GM19193 (cell line): ENCODE measurements around the gene MAN1A1.

Source experiments
- POLR2A ChIP-seq: IDR thresholded peaks from 4 replicates; pipeline ENCODE4 v1.6.1; 2011; ENCODE audit not compliant: insufficient read depth, insufficient read length; ENCODE audit errors: extremely low read depth

Gene MAN1A1

DNA sequence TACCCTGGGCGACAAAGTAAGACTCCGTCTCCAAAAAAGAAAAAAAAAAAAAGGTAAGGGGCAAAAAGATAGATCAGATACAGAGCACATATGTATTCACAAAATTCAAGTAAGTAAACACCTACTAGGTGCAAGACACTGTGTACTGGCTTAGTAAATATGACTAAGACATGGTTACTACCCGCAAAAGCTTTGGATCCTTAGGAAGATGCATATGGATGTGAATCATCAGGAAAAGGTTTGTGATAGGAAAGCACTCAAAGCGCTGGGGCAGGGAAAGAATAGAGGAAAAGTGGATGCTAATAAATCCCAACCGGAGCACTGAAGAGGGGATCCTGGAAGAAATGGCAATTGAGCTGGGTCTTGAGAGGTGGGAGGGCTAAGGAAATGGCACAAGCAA, 152.3 kb downstream of the MAN1A1 start:
- no peak for TF ChIP-seq POLR2A

DNA sequence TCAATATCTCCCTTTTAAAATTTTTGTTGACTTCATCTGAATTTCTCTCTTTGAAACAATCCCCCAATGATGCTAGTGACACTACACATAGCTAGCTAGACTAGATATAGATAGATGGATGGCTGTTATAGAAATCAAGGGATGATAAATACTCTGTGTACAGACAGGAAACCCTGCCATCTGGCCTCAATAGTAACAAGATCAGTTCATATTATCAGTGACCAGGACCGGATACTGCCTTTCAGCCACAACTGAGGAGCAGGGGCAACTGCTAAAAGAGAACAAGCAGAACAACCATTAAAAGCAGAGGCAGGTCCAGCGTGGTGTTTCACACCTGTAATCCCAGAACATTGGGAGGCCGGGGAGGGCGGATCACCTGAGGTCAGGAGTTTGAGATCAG, 152.8 kb downstream of the MAN1A1 start:
- TF ChIP-seq POLR2A: no peak

DNA sequence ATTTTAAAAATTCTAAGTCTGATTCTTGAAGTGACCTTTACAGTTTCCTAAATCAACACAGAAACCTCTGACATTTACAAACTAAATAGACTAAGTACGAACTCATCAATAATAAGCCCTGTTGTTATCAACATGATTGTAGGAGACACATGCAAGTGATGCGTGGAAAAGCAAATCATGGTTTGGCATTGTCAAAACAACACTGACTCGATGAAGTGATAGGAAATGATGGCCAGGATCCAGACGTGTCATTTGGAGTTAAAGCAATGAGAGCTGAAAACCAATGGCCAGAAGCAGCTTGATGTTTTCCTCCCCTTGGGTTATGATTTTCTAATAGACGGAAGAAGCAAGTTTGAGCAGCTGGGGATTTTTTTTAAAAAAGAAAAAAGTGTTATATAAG, 153.7 kb downstream of the MAN1A1 start:
- no peak for TF ChIP-seq POLR2A

DNA sequence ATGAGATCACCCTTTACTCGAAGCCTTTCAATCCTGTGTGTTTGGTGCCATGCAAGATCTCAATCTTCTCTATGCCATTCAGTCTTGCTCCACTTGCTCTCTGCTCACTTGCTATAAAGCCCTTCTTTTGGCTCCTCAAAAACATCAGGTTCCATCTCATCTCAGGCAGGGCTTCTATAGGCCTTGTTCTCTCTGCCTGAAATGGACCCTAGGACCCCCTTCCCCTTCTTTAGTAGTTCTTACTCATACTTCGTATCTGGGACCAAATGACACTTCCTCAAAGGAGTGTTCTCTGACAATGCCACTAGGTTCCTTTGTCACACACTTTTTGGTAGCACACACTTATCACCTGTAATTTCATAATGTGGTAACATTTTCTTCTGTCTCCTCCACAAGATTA, 154.4 kb downstream of the MAN1A1 start:
- no peak for TF ChIP-seq POLR2A

DNA sequence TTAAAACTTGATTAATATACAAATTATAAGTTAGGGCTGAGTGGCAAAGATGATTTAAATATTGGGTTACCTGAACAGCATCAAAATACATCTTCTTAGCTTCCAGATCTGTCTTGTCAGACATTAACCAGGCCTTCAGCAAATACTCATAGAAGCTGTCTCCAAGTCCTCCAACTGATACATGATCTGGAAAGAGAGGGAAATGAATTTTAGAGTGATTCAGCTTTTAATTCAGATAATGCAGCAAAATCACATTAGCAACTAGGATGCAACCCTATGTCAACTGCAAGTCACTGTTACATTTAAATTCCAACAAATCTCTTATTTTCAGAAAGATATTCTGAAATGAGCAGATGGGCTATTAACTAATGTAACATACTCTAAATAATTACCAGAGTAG, 155.9 kb downstream of the MAN1A1 start:
- TF ChIP-seq POLR2A: no peak

DNA sequence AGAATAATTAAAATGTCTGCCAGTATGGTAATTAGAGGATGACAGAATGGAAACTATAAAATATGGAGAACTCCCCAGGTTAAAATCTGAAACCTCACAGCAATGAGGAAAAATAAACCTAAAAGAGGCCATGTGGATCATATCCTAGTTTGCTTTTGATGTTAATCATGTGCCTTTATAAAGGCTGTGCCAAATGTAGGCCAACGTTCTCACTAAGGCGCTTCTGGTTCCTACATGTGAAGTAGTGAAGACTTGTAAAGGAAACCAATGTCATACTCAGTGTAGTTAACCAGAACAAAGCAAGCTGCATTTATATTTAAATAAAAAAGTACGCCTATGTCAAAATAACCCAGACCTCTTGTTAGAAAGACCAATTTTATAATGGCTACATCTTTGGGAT, 157.4 kb downstream of the MAN1A1 start:
- no peak for TF ChIP-seq POLR2A

DNA sequence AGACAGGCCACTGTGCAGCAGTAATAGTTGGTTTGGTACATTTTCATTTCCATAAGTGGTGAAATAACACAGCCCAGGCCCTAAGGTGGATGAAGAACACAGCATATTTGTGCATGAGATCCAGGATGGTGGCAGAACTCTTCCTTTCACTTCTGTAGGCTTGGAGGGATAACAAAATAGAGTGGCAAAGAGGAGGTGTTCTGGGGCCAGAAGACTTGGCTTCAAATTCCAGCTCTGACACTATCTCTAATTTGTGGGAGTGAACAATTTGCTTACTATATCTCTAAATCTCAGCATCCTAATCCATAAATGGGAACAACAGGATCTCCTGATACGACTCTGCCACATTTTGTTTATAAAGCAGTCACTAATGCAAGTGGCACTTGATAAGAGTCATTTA, 159.4 kb downstream of the MAN1A1 start:
- TF ChIP-seq POLR2A: no peak

DNA sequence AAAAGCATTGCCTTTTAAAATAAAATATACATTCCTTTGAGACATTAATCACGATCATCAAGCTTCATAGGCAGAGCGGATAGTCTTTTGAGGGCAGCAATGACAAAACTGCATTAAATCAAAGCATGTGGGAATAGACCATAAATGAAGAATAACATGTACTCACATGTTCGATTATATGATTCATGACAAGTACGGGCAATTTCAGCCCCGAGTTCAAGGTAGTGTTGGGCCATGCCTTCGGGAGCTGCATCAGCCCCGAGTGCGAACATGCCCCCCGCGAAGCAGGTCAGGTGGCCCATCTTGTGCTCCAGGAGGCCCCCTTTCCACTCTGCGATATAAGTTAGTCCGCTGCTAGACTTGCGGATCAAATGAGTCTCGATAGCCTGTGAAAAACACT, 160.1 kb downstream of the MAN1A1 start:
- no peak for TF ChIP-seq POLR2A

DNA sequence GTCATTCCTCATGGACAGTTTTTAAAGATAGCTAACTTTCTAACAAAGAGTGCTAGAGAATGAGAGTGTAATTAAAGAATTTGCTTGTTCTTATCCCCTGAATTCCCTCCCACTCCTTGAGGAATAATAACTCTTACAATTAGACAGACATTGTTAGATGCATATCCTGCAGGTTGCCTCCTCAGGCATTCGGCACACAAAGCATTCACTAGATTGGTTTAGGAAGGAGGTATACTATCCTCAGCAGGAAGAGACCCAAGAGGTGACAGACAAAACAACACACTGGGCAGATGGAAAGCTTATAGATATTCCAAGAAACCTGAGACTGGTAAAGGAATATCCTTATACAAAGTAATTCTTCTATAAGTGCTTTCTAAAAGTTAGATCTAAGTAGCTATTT, 162.0 kb downstream of the MAN1A1 start:
- no peak for TF ChIP-seq POLR2A

DNA sequence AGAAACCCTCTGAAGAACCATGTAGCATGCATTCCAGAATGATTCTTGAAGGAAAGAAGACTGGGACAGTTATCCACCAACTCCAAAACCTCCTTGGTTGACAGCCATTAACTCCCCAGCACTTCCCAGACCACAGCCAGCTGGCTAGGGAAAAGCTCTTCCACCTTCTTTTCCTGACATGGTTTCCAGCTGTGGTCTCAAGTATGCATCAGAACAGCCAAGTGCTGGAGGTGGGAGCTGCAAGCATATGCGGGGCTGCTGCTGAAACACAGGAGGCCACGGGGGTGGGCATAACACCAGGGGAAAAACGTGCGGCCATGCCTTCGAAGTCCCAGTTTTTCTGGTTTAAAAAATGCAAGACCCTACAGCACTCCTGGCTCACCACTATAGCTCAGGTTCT, 163.1 kb downstream of the MAN1A1 start:
- no peak for TF ChIP-seq POLR2A

DNA sequence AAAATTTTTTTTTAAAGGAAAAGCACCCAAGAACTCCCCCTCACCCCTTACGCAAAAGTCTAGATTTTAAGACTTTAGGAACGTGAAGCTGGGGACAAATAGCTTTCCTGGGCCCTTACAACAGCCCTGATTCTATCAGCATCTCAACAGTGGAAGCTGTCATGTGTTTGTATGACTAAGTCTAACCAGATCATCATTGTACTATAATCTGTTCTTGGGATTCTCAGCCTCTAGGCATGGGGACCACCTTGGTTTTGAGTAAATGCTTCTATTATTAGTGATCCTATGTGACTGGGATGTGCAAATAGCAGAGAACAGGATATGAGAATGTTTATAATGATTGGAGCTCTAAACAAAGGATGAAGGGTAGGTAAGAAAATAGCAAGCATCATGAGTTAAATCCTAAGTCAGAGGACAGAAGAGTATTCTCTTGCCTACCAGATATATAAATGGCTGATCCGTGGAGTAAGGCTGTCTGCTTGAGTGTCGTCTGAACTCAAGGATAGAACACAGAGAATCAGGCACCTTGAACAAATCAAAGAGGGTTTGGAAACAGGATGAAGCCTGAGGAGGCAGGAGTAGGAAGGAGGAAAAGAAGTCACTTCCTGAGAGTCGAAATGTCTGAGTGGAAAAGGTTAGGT, 165.4 kb downstream of the MAN1A1 start:
- no peak for TF ChIP-seq POLR2A

DNA sequence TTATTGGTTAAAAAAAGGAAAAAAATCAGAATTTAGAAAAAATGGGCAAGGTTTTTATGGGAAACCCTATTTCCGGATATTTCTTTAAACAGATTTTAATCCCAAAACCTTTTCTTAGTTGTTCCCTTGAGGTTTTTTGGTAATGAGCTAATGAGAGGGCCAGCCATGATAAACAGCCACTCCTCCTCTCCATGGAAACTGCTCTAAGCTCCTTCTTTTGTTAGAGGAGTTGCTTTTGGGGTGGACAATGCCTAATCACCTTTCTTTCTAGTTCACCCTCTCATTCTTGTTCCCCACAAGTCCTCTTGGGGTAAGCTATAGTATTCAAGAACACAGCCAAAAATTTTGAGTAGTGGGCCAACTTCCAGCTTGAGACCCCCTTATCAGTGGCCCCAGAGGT, 166.1 kb downstream of the MAN1A1 start:
- no peak for TF ChIP-seq POLR2A

DNA sequence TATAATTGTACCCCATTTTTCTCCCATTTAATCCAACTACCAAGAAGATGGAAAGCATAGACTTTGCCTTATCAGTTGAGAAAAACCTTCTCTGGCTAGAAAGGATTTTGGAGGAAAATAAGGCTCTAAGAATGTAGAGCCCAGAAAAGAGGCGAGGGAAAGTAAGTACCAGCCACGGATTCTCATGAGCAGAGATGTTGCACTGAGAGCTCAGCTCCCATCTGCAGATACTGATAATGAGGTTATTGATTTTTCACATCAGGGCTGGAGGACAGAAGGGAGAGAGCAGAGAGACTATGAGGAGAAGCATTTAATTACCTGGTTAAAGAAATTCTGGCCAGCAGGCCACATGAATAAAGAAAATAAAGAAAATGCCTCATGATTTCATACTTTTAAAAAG, 166.7 kb downstream of the MAN1A1 start:
- TF ChIP-seq POLR2A: no peak

DNA sequence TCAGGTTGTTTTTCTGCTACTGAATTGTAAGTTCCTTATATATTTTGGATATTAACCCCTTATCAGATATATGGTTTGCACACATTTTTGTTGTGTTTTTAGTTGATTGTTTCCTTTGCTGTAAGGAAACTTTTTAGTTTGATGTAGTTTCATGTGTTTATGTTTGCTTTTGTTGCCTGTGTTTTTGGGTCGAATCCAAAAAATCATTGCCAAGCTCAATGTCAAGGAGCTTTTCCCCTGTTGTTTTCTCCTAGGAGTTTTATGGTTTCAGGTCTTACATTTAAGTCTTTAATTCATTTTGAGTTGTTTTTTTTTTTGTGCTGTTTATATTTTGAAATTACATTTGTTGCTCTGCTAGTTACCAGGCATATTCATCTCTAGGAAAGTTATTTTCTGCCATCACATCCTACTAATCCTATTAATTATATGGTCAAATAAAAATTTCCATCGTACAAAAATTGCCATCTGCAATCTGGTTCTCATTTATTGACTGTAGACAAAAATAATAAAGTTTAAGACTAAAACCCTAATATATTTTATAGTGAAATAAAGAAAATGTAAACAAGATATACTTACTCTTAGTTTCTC, 167.3 kb downstream of the MAN1A1 start:
- no peak for TF ChIP-seq POLR2A

DNA sequence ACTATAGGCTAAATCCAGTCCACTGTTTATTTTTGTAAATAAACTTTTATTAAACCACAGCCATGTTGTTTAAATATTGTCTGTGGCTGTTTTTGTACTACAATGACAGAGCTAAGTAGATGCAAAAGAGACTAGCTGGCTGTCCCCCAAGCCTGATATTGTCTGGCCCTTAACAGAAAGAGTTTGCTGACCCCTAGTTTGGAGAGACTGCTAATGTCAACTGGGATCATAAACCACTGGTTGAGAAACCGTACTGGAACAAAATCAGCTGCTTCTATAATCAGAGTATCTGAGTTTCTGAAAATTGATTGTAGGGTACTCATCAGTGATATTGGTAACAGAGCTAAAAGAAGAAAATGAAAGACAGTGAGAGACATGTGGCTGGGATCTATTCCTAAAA, 168.5 kb downstream of the MAN1A1 start:
- TF ChIP-seq POLR2A: no peak

DNA sequence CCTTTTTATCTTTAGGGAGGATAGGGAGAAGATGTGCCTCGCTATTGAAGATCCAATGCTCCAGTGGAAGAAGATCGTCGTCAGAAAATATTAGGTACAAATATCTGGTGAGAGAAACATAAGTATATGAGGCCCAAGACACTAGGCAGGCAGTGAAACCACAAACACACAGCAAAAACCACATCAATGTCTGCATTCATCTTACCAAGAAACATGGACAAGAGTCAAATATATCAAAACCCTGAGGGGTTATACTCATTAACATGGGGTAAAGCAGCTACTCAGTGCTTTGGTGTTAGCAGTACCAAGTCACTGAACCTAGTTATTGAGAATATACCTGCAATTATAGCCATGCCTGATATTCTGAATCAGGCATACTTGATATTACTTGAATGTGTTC, 169.7 kb downstream of the MAN1A1 start:
- TF ChIP-seq POLR2A: no peak

DNA sequence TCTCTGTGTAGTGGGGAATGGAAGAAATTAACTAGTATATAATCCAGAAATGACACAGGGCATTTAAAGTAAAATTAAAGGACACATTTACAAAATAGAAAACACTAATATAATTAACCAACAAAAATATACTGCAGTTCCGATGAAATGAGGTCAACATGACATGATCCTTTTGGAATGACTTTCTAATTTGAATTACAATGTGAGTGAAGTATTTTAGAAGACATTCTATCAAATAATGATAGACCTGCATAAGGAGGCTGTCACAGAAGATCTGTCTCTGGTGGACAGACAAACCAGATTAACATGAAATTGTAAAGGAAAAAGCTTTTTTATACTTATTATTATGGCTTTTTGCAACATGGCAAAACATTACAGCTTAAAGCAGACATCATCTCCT, 170.5 kb downstream of the MAN1A1 start:
- no peak for TF ChIP-seq POLR2A
